GM12873 (cell line): ENCODE measurements around the gene PITRM1.

Experiments used
- CTCF ChIP-seq: IDR thresholded peaks from 2 replicates; pipeline ENCODE4 v1.5.1; 2012; ENCODE audit warnings: low read depth, mild to moderate bottlenecking, moderate library complexity, low read length, control low read depth; ENCODE audit not compliant: insufficient read depth; ENCODE audit errors: missing control alignments

PITRM1 gene

DNA sequence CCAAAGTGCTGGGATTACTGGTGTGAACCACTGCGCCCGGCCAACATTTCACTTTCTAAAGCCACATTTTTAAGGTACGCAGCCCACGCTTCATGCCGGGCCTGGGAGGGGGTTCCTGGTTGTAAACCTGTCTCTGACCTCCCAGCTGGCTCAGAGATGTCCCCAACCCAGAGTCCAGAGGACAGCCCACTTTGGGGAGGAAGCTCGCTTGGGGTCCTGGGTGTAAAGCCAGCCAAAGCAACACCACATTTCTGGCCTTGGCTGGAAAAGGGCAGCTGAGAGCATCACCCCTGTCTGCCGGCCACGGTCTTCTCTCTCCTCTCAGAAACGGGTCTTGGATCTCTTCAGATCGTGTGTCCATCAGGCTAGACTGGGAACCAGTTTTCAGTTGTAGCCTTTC is 23.9 kb upstream of the PITRM1 start:
- TF ChIP-seq CTCF = no peak

DNA sequence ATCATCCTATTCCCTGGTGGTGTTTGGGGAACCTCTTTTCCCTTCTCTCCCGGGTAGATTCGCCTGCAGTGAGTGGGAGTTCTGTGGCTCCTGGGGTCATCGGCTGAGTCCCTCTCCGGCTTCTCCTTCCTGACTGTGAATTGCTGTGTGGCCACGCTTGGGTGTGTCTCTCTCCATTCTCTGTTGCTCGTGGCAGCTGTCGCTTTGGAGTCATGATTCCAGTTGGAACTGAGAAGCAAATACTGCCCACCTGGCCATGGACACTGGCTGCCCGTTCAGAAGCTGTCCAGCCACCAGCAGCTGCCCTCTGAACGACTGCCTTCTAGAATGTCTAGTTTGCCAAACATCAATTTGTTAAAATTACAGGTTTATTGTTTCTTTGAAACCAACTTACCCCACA is 23.1 kb upstream of the PITRM1 start:
- no peak for TF ChIP-seq CTCF

DNA sequence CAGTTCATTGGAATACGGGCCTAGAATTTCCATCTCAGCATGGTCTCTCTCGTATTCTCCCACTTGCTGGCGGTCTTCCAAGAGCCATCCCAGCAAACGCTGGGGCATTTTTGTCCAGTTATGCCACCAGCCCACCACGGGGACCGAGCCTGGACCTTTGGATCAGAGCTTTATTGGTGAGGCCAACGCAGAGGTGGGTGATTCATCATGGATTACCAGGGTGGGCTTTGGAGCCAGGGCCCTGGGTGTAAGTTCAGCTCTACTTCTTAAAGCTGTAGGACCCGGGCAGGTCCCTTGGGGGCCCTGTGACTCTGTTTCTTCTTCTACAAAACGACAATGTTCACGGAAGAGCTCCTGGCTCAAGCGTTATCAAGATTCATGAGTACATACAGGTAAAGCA is 22.7 kb upstream of the PITRM1 start:
- TF ChIP-seq CTCF = no peak

GRCh38 chr10:3194871-3195270 is 22.3 kb upstream of the PITRM1 start:
- no peak for TF ChIP-seq CTCF

DNA sequence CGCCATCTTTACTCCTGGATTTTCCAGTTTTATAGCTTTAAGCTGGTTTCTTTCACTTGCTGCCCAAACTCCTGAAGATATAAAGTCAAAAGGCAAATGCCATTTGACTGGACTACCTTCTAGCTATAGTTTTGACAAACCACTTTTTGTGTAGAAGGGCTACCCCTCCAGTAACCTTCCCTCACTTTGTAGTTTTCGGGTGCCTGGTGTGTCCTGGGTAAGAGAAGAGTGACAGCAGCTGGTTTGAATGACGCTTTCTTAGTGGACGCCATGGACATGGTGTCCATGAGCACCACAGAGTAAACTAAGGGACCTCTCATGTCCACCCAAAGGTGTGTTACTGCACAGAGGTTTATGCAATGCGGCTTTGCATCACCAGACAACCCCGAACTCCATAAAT is 21.2 kb upstream of the PITRM1 start:
- no peak for TF ChIP-seq CTCF

GRCh38 chr10:3192856-3193635 is 20.5 kb upstream of the PITRM1 start:
- peak; percentile 80 for TF ChIP-seq CTCF

DNA sequence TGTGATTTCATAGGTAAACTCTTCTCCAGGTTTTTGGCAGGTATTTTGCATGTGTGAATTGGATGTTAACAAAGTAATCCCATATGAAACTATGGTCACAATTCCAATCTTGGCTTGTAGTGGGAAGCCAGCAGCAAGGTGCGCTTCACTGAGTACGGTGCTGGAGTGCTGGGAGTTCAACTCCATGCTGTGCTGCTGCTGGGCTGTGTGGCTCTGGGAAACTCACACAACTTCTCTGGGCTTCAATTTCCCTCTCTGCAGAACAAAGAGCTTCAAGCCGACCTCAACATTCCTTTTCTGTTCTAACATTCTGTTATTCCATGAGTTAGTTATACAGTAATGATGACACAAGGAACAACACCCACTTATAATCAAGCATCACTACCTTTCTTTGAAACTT is 18.2 kb upstream of the PITRM1 start:
- no peak for TF ChIP-seq CTCF
